ENCODE data around the gene PCSK2. TPM values are rescaled to one million over a fixed set of nuclear protein-coding genes. Genes with fewer than 3 reads are reported as not detected.

PCSK2 gene
- polyA plus RNA-seq, 2 of the 4 experiments (the other 2 are of a cell fraction) = 0.01 TPM; not detected in 1

- Histone ChIP-seq H3K4me3 (no peak overlapping the region), H3K9me3 (no peaks in the 10 kb centered on the region), H3K4me1 (no peaks in the 10 kb centered on the region), H3K4me2 (no peak overlapping the region), H3K27ac (no peak overlapping the region)
- CTCF ChIA-PET = interaction anchor here (1.8 to 4.8 kb wide), 5 partner anchors 13 to 99 kb away, joined by 3 to 35 read pairs (median 9); no protein-coding TSS in a partner anchor
- WGBS (ENCODE audit: missing lambda C conversion rate) = 72% methylated on average over 14 of the region's 14 CpGs
- TF ChIP-seq PBX3 (IDR thresholded peaks at IDR 0.05) = no peak
- TF ChIP-seq USF2 (IDR thresholded peaks at IDR 0.05) = peak; percentile 67
- TF ChIP-seq HOXB13 (CRISPR knock-in tag; IDR thresholded peaks at IDR 0.05; ENCODE audit: low read depth) = no peak
- TF ChIP-seq CHD2 (IDR thresholded peaks at IDR 0.05; ENCODE audit: low read length, partially characterized antibody) = no peak
- no peak for TF ChIP-seq FOSL2 (IDR thresholded peaks at IDR 0.05)
- no peak for TF ChIP-seq FOSL2 (CRISPR knock-in tag; IDR thresholded peaks at IDR 0.05)
- no peak for TF ChIP-seq RARB (CRISPR knock-in tag; IDR thresholded peaks at IDR 0.05)
- FAIRE-seq (no peak), ATAC-seq (peak in 1 of 2 experiments; percentile 60; a peak in 3 of 6 replicates), DNase-seq (ENCODE audit: low read depth in 1 of 2, low spot score in 1 of 2) (no peak)
- POLR2A ChIA-PET = no interaction called here
Measured at GRCh38 chr20:17518339-17519052, 291.7 kb downstream of the PCSK2 start.

GRCh38 chr20:17519606-17520285 lies 292.9 kb downstream of the PCSK2 start:
- FAIRE-seq (no peak), ATAC-seq (no peak), DNase-seq (ENCODE audit: low read depth in 1 of 2, low spot score in 1 of 2) (no peak)
- Histone ChIP-seq H3K4me3 (no peak overlapping the region), H3K4me1 (no peaks in the 10 kb centered on the region), H3K27ac (no peak overlapping the region), H3K9me3 (no peaks in the 10 kb centered on the region), H3K4me2 (no peak overlapping the region)
- WGBS (ENCODE audit: missing lambda C conversion rate) = 72% methylated on average over 7 of the region's 7 CpGs
- TF ChIP-seq RCOR1 (IDR thresholded peaks at IDR 0.05; ENCODE audit: low read depth, low read length) (no peak), CEBPB (IDR thresholded peaks at IDR 0.05) (no peak), HOXB13 (CRISPR knock-in tag; IDR thresholded peaks at IDR 0.05; ENCODE audit: low read depth) (no peak), FOSB (CRISPR knock-in tag; IDR thresholded peaks at IDR 0.05) (no peak), PHF8 (IDR thresholded peaks at IDR 0.05; ENCODE audit: borderline replicate concordance, low read depth) (no peak), MAFK (IDR thresholded peaks at IDR 0.05; ENCODE audit: partially characterized antibody) (no peak), SREBF2 (IDR thresholded peaks at IDR 0.05) (no peak), CBX2 (IDR thresholded peaks at IDR 0.05; ENCODE audit: borderline replicate concordance, low read depth) (no peak), HMGXB4 (CRISPR knock-in tag; IDR thresholded peaks at IDR 0.05; ENCODE audit: borderline replicate concordance) (no peak), MAZ (IDR thresholded peaks at IDR 0.05; ENCODE audit: borderline replicate concordance, low read depth, low read length) (no peak), KDM5A (IDR thresholded peaks at IDR 0.05) (no peak), REST (IDR thresholded peaks at IDR 0.05) (no peak), MAX (IDR thresholded peaks at IDR 0.05) (no peak), POLR2A (IDR thresholded peaks at IDR 0.05; ENCODE audit: low read length) (no peak), MYC (IDR thresholded peaks at IDR 0.05; ENCODE audit: borderline replicate concordance, low read length) (no peak), BCL3 (IDR thresholded peaks at IDR 0.05) (no peak), RFX5 (IDR thresholded peaks at IDR 0.05) (no peak), NPAS2 (CRISPR knock-in tag; IDR thresholded peaks at IDR 0.05; ENCODE audit: borderline replicate concordance) (no peak), JUNB (IDR thresholded peaks at IDR 0.05) (no peak), ZNF302 (CRISPR knock-in tag; IDR thresholded peaks at IDR 0.05) (no peak)
- POLR2A ChIA-PET = no interaction called here
- CTCF ChIA-PET = interaction anchor here (0.6 to 4.8 kb wide), 9 partner anchors 10 to 1445 kb away, joined by 3 to 35 read pairs (median 5); partner anchors contain the start of gene BFSP1

All from A549 (cell line).